ENCODE results near the gene COL16A1.

DNA sequence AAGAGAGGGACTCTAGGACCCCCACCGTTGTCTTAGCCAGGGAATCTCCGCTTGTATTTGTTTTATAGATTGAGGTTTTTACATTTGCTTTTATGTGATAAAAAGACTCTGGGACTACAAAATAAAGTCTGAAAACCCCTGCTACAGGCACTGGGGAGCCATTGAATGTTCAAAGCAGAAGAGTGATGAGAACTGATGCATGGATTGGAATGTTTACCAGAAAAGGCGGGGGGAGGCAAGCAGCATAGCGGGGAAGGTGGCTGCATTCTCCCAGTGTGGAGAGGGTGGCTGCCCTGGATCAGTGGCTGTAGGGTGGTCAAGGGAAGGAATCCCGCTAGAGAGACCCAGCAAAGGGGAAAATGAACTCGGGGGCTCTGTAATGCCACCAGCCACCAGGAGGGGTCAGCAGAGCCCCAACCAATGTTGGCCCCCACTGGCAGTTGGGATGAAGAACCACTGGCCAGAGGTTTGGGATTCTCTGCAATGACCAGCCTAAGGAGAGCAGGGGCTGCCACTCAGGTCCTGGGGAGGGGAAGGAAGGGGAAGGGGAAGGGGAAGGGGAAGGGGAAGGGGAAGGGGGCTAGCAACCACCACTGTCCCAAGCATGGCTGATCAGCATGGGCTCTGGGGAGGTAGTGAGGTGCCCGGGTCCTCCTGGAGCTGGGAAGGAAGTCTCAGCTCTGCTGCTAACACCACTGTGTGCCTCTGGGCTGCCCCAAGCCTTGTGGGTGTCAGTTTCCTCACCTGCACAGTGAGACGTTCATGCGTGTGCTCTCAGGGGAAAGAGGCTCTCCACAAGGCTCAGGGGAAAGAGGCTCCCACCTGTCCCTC is 40.0 kb downstream of the COL16A1 start:
- TF ChIP-seq, protein P1, sequence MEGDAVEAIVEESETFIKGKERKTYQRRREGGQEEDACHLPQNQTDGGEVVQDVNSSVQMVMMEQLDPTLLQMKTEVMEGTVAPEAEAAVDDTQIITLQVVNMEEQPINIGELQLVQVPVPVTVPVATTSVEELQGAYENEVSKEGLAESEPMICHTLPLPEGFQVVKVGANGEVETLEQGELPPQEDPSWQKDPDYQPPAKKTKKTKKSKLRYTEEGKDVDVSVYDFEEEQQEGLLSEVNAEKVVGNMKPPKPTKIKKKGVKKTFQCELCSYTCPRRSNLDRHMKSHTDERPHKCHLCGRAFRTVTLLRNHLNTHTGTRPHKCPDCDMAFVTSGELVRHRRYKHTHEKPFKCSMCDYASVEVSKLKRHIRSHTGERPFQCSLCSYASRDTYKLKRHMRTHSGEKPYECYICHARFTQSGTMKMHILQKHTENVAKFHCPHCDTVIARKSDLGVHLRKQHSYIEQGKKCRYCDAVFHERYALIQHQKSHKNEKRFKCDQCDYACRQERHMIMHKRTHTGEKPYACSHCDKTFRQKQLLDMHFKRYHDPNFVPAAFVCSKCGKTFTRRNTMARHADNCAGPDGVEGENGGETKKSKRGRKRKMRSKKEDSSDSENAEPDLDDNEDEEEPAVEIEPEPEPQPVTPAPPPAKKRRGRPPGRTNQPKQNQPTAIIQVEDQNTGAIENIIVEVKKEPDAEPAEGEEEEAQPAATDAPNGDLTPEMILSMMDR (IDR thresholded peaks at IDR 0.05): peak; percentile 91 to 97 (median 95)
- TF ChIP-seq POLR2A (IDR thresholded peaks at IDR 0.05) (no peak), POLR2AphosphoS5 (IDR thresholded peaks at IDR 0.05) (no peak)

All from transverse colon (tissue), 4 donors.